Astrocyte of the spinal cord (primary cell): ENCODE data around the gene ATXN7.

Experiments
- DNase-seq: peaks from one replicate; pipeline ENCODE4 v3.0.0; 2011; ENCODE audit warnings: low read depth, low spot score
- H3K4me3 ChIP-seq: 2 replicates; pipeline ENCODE4 v1.5.1; 2011; ENCODE audit warnings: low read depth, mild to moderate bottlenecking, low read length, moderate library complexity
- in situ Hi-C: cut with HindIII; loops from 2 replicates; pipeline ENCODE4 v1.10.0; 2017; ENCODE audit warnings: low sequenced_read_pairs
- TF ChIP-seq, protein P1 (sequence below): IDR thresholded peaks from 2 replicates; pipeline ENCODE4 v1.5.1; 2012; ENCODE audit warnings: low read depth, mild to moderate bottlenecking, low read length, inconsistent platforms

The ATXN7 gene

DNA sequence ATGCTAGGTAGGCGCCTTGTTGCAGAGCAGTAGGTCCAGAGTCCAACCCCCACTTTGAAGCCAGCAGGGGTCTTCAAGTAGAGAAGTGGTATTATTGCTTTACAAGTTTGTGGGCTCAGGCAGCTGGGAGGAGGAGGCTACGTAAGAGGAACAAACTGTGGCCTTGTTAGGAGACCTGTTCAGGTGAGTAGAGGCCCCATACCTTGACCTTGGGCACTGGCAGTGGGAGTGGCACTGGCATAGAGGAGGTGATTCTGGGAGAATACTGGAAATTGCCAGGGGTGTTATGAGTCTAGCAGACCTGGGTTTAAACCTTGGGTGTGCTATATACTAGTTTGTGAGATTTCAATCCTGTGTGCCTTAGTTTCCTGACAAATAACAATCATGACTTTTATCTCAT lies 83.1 kb downstream of the ATXN7 start:
- DNase-seq, result no peak
- no peak overlapping the region for H3K4me3 ChIP-seq
- in situ Hi-C loops, result no loop called here
- TF ChIP-seq, protein P1, sequence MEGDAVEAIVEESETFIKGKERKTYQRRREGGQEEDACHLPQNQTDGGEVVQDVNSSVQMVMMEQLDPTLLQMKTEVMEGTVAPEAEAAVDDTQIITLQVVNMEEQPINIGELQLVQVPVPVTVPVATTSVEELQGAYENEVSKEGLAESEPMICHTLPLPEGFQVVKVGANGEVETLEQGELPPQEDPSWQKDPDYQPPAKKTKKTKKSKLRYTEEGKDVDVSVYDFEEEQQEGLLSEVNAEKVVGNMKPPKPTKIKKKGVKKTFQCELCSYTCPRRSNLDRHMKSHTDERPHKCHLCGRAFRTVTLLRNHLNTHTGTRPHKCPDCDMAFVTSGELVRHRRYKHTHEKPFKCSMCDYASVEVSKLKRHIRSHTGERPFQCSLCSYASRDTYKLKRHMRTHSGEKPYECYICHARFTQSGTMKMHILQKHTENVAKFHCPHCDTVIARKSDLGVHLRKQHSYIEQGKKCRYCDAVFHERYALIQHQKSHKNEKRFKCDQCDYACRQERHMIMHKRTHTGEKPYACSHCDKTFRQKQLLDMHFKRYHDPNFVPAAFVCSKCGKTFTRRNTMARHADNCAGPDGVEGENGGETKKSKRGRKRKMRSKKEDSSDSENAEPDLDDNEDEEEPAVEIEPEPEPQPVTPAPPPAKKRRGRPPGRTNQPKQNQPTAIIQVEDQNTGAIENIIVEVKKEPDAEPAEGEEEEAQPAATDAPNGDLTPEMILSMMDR, result no peak

DNA sequence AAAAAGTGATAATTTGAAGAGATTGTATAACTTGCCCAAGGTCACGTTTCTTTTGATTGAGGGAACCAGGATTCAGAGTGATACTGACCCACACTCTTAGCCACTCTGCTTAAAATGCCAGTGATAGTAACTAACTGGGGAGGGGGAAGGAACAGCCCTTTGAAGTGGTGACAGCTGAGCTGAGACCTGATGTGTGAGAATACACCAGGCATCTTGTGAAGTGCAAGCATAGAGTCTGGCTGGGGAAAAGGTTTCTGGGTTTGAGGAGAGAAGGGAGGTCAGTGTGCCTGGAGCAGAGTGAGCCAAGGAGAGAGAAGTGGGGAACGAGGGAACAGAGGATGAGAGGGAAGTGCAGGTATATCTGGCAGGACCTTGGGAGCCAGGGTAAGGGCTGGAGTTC lies 83.9 kb downstream of the ATXN7 start:
- no peak for DNase-seq
- no peak overlapping the region for H3K4me3 ChIP-seq
- TF ChIP-seq, protein P1, result no peak
- in situ Hi-C loops, result no loop called here

DNA sequence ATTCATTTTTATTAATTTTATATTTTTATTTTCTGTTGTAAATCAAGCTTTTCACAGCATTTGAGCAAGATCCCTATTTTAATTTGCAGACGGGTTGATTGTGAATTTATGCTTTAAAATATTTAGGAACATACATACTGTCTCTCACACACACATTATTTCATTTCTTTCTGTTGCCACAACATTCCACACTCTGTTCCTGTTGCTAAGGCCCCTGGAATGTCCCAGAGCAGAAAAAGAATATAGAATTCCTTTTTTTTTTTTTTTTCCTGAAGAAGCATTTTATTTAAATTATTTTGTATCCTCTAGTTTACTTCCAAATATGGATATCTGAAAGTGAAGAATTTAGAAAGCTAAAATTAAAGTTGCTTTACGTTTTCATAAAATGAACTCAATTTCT lies 85.3 kb downstream of the ATXN7 start:
- no peak overlapping the region for H3K4me3 ChIP-seq
- in situ Hi-C loops, result no loop called here
- TF ChIP-seq, protein P1, result no peak
- DNase-seq, result peak; percentile 73

DNA sequence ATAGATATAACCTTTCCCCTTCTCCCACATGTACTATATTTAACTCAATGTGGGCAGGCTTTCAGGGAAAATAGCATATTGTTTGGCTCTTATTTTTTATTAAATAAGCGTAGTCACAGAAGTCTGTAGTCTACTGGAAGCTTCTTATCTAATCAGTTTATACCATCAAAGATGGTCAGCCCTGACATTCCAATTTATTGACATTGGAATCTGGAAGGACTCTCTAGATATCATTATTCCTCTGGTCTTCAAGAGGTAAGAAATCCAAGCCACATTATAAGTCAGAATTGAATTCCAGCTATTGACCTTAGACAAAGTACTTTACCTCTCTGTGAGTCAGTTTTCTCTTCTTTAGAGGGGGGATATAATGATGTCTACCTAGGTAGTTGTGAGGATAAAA lies 87.0 kb downstream of the ATXN7 start:
- TF ChIP-seq, protein P1, result no peak
- no peak for DNase-seq
- in situ Hi-C loops, result no loop called here

DNA sequence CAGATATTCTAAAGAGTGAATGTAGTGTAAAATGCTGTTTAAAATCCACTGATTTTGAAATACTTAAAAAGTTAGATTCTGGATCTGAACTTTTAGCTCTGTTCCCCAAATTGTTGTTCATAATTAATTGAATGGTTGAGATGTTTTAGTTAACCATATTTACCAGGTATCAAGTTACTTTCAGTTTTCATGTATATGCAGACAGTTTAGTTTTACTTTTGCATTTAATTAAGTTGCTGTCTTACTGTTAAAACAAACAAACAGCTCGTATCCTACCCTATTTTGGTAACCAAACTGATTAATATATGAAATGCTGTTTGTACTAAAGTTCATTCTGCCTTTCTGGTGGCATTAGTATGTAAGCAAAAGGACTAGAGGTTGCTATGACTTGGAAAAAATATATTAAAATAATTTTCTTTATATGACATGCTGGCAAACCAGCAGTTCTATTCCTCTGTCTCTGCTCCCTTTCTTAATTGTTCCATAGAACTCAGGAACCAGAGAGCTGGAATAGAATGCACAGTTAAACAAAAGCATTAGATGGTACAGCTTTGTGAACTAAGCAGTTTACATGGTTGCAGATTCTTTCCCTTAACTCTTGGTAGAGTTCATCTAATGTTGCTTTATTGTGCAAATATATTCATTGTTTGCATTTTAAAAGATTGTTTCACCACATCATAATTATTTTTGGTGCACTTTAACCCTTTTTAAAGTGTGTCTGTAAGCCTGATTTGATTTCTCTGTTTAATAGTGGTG lies 88.0 kb downstream of the ATXN7 start:
- in situ Hi-C loops, result no loop called here
- H3K4me3 ChIP-seq, result no peak overlapping the region
- no peak for DNase-seq
- TF ChIP-seq, protein P1, result no peak

More for the DNA sequence above, 87.0 kb downstream of the ATXN7 start:
- no peak overlapping the region for H3K4me3 ChIP-seq

DNA sequence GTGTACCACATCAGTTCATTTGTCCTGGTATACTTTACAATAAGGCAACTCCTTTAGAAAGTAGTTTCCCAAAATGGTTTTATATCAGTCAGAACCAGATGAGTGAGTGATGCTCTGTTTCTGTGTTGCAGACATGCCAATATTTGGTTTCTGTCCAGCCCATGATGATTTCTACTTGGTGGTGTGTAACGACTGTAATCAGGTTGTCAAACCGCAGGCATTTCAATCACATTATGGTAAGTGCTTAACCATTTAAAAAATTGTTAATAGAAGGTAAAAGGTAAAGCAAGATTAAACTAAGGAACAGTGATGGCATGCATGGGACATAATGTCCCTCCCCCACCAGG lies 88.6 kb downstream of the ATXN7 start:
- H3K4me3 ChIP-seq, result no peak overlapping the region
- TF ChIP-seq, protein P1, result no peak
- no peak for DNase-seq
- in situ Hi-C loops, result no loop called here

DNA sequence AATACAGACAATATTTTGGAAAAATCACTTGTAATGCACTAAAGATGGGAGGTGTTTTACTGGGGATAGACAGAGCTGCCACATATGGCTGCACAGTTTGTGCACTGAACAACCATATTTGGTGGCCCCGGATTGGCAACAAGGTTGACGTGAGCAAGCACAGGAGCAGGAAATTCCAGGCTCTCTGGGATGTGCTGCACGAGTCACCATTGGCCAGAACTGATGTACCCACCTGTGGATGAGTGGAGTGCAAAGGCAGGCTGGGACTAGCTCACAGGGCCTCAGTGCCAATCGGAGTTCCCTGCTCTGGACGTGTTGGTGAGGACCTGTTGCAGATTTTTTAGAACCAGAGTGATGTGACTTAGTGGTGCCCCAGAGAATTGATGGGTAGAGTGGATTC lies 90.5 kb downstream of the ATXN7 start:
- no peak overlapping the region for H3K4me3 ChIP-seq
- in situ Hi-C loops, result no loop called here
- TF ChIP-seq, protein P1, result no peak
- no peak for DNase-seq
